HEK293 (cell line): ENCODE results near the gene PRTG.

Experiments used
- CTCF ChIP-seq: fragments of 450-650 bp; formaldehyde crosslinking; IDR thresholded peaks from 2 replicates; pipeline ENCODE4 v1.5.1; 2016; ENCODE audit warnings: missing biosample characterization, missing genetic modification characterization
- RBAK ChIP-seq: fragments of 450-650 bp; formaldehyde crosslinking; IDR thresholded peaks from 2 replicates; pipeline ENCODE4 v1.5.1; 2016; ENCODE audit warnings: missing biosample characterization, missing genetic modification characterization
- YY1 ChIP-seq: fragments of 450-650 bp; formaldehyde crosslinking; IDR thresholded peaks from 2 replicates; pipeline ENCODE4 v1.5.1; 2018; ENCODE audit warnings: missing biosample characterization, missing genetic modification characterization
- ZSCAN23 ChIP-seq: fragments of 450-650 bp; formaldehyde crosslinking; IDR thresholded peaks from 2 replicates; pipeline ENCODE4 v1.5.1; 2016; ENCODE audit warnings: missing biosample characterization, missing genetic modification characterization
- TF ChIP-seq, protein P1 (sequence below): fragments of 450-650 bp; formaldehyde crosslinking; optimal IDR thresholded peaks from 2 replicates; pipeline ENCODE3; 2016; ENCODE audit warnings: missing biosample characterization, mild to moderate bottlenecking, missing genetic modification characterization

DNA sequence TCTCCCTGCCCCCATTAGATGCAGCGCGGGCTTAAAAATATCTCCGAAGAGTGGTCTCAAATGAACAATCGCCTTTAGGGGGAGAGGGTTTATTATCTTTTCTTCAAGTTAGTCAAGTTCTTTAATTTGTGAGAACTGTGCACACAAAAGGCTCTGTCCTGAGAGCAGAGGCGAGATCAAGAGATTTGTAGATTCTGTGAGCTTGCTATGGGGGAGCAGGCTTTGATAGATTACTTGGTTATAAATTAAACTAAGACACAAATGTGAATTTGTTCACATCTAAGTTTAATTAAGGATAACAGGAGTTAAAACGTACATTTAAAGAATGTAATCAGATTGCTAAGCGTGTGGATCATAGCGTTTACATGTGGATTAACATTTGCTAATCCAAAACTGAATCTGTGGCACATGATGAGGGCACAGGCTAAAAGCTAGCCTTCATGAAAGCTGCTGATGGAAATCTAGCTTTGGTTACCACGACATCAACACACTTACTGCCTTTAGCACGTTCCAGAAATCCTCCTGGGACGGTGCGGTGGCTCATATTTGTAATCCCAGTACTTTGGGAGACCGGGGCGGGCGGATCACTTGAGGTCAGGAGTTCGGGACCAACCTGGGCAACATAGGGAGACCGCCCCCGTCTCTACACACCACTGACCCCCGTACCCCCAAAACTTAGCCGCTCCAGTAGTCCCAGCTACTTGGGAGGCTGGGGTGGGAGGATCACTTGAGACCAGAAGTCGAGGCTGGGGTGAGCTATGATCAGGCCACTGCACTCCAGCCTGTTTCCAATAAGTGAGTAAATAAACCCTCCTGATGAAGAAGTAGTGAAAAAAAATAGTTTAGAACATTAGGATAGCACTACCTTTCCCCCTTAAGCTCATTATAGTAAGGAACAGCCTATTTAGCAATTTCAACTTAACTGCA is 1.0 kb upstream of the PRTG start:
- no peak for TF ChIP-seq CTCF (tag by site-specific recombination)
- no peak for TF ChIP-seq YY1
- TF ChIP-seq ZSCAN23 (tag by site-specific recombination), result no peak
- TF ChIP-seq, protein P1, sequence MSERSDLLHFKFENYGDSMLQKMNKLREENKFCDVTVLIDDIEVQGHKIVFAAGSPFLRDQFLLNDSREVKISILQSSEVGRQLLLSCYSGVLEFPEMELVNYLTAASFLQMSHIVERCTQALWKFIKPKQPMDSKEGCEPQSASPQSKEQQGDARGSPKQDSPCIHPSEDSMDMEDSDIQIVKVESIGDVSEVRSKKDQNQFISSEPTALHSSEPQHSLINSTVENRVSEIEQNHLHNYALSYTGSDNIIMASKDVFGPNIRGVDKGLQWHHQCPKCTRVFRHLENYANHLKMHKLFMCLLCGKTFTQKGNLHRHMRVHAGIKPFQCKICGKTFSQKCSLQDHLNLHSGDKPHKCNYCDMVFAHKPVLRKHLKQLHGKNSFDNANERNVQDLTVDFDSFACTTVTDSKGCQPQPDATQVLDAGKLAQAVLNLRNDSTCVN (tag by site-specific recombination), result no peak
- TF ChIP-seq RBAK (tag by site-specific recombination), result no peak
